HepG2 (cell line): ENCODE data around the gene CNPPD1. TPM values are rescaled to one million over a fixed set of nuclear protein-coding genes. Genes with fewer than 3 reads are reported as not detected.

Source experiments
- ELF3 ChIP-seq: IDR thresholded peaks from 2 replicates; pipeline ENCODE4 v1.6.1; 2016; ENCODE audit warnings: missing genetic modification reagents, missing compliant biosample characterization
- FOXM1 ChIP-seq: sonication (generic); formaldehyde crosslinking; IDR thresholded peaks from 2 replicates; pipeline ENCODE4 v1.5.0; 2020; ENCODE audit warnings: missing genetic modification reagents
- GATAD2A ChIP-seq: IDR thresholded peaks from 2 replicates; pipeline ENCODE4 v1.6.1; 2016
- MATR3 ChIP-seq: sonication (generic); formaldehyde crosslinking; IDR thresholded peaks from 2 replicates; pipeline ENCODE4 v1.4.0; 2020; ENCODE audit warnings: missing genetic modification reagents
- NCOA2 ChIP-seq: sonication (generic); formaldehyde crosslinking; IDR thresholded peaks from 2 replicates; pipeline ENCODE4 v1.8.0; 2022; ENCODE audit warnings: inconsistent platforms
- NFRKB ChIP-seq: fragments of 450-650 bp; IDR thresholded peaks from 2 replicates; pipeline ENCODE4 v1.6.1; 2017
- PITX1 ChIP-seq: sonication (generic); formaldehyde crosslinking; IDR thresholded peaks from 2 replicates; pipeline ENCODE4 v1.5.1; 2020; ENCODE audit warnings: mild to moderate bottlenecking, missing genetic modification reagents
- SAP130 ChIP-seq: IDR thresholded peaks from 2 replicates; pipeline ENCODE4 v1.6.1; 2016; ENCODE audit warnings: low read depth
- TBX3 ChIP-seq: fragments of 450-650 bp; IDR thresholded peaks from 2 replicates; pipeline ENCODE4 v1.6.1; 2017; ENCODE audit warnings: antibody characterized with exemption, mild to moderate bottlenecking, inconsistent platforms, borderline replicate concordance
- ZNF354B ChIP-seq: sonication (generic); formaldehyde crosslinking; IDR thresholded peaks from 2 replicates; pipeline ENCODE4 v1.8.0; 2022; ENCODE audit warnings: mild to moderate bottlenecking, missing genetic modification reagents
- ZNF788 ChIP-seq: sonication (generic); formaldehyde crosslinking; IDR thresholded peaks from 2 replicates; pipeline ENCODE4 v1.5.0; 2020; ENCODE audit warnings: mild to moderate bottlenecking, missing genetic modification reagents, borderline replicate concordance
- ZNF841 ChIP-seq: sonication (generic); formaldehyde crosslinking; IDR thresholded peaks from 2 replicates; pipeline ENCODE4 v1.8.1; 2023; ENCODE audit warnings: missing genetic modification reagents, borderline replicate concordance
- ZSCAN21 ChIP-seq: sonication (generic); formaldehyde crosslinking; IDR thresholded peaks from 2 replicates; pipeline ENCODE4 v1.8.0; 2022; ENCODE audit warnings: mild to moderate bottlenecking, missing genetic modification reagents, moderate library complexity, borderline replicate concordance
- ZSCAN31 ChIP-seq: sonication (generic); formaldehyde crosslinking; IDR thresholded peaks from 2 replicates; pipeline ENCODE4 v1.5.0; 2020; ENCODE audit warnings: low read depth, mild to moderate bottlenecking, missing genetic modification reagents
- ZSCAN9 ChIP-seq: IDR thresholded peaks from 2 replicates; pipeline ENCODE4 v1.6.1; 2016; ENCODE audit warnings: borderline replicate concordance
- polyA plus RNA-seq, 8 experiments: library from polyadenylated mRNA; depleted of rRNA in 3 of 8; stranded (reverse) in 7 of 8; unstranded in 1 of 8; fragments of >200 nt; fragmentation: Illumina TruSeq in 4 of 8; extraction: Trizol in 4 of 8; gene quantifications; 2 replicates each; pipeline versions ENCODE4 v1.2.1 to v1.2.3, GENCODE V29; 2011 to 2016; ENCODE audit warnings: low read depth in 4 of 8, missing spikeins in 1 of 8, mixed read lengths in 1 of 8; ENCODE audit not compliant: insufficient read depth in 1 of 8
- total RNA-seq, 5 experiments: library from RNA; depleted of rRNA; stranded (reverse); fragments of >200 nt; fragmentation: Illumina TruSeq; extraction: Trizol; gene quantifications; 2 replicates each; pipeline ENCODE4 v1.2.3, GENCODE V29; 2016; ENCODE audit warnings: low read depth in 1 of 5
- TF ChIP-seq, protein P1 (sequence below): sonication (generic); formaldehyde crosslinking; IDR thresholded peaks from 2 replicates; pipeline ENCODE4 v1.4.0; 2020; ENCODE audit warnings: missing genetic modification reagents
- TF ChIP-seq, protein P2 (sequence below): sonication (generic); formaldehyde crosslinking; IDR thresholded peaks from 2 replicates; pipeline ENCODE4 v1.5.0; 2020; ENCODE audit warnings: mild to moderate bottlenecking, missing genetic modification reagents, borderline replicate concordance
- TF ChIP-seq, protein P3 (sequence below), 2 experiments: fragments of 450-650 bp in 1 of 2; sonication (generic) in 1 of 2; formaldehyde crosslinking; IDR thresholded peaks; 2 replicates each; pipeline versions ENCODE4 v1.5.0 to v1.8.0; 2020 to 2022; ENCODE audit warnings: mild to moderate bottlenecking in 1 of 2, missing genetic modification reagents in 1 of 2
- TF ChIP-seq, protein P4 (sequence below): sonication (generic); formaldehyde crosslinking; IDR thresholded peaks from 2 replicates; pipeline ENCODE4 v1.9.0; 2021; ENCODE audit warnings: missing genetic modification reagents, borderline replicate concordance
- TF ChIP-seq, protein P5 (sequence below): sonication (generic); formaldehyde crosslinking; IDR thresholded peaks from 2 replicates; pipeline ENCODE4 v1.4.0; 2020; ENCODE audit warnings: missing genetic modification reagents
- TF ChIP-seq, protein P6 (sequence below): IDR thresholded peaks from 2 replicates; pipeline ENCODE4 v1.6.1; 2016; ENCODE audit warnings: missing genetic modification reagents, missing compliant biosample characterization

Gene CNPPD1
- total and polyA plus RNA-seq, 2 of the 13 experiments (the other 11 are each of a cell fraction or from before 2014, with no cell fraction given) = 35.5 to 49.4 TPM

DNA sequence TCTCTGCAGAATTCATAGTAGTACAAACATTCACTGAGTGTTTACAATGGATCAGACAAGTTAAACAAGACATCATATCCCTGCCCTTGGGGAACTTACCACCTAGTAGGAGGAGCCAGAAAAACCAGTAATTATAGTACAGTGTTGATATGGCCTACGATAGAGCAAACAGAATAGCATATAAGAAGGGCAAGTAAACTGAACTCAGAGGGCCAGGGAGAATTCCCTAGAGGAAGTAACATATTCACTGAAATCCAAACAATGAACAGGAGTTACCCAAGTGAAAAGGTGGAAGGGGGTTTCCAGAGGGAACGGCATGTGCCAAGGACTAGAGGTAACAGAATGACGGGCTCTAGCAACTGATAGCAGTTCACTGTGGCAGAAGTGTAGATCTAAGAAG is 50.2 kb downstream of the CNPPD1 start (continued):
- TF ChIP-seq, protein P1, sequence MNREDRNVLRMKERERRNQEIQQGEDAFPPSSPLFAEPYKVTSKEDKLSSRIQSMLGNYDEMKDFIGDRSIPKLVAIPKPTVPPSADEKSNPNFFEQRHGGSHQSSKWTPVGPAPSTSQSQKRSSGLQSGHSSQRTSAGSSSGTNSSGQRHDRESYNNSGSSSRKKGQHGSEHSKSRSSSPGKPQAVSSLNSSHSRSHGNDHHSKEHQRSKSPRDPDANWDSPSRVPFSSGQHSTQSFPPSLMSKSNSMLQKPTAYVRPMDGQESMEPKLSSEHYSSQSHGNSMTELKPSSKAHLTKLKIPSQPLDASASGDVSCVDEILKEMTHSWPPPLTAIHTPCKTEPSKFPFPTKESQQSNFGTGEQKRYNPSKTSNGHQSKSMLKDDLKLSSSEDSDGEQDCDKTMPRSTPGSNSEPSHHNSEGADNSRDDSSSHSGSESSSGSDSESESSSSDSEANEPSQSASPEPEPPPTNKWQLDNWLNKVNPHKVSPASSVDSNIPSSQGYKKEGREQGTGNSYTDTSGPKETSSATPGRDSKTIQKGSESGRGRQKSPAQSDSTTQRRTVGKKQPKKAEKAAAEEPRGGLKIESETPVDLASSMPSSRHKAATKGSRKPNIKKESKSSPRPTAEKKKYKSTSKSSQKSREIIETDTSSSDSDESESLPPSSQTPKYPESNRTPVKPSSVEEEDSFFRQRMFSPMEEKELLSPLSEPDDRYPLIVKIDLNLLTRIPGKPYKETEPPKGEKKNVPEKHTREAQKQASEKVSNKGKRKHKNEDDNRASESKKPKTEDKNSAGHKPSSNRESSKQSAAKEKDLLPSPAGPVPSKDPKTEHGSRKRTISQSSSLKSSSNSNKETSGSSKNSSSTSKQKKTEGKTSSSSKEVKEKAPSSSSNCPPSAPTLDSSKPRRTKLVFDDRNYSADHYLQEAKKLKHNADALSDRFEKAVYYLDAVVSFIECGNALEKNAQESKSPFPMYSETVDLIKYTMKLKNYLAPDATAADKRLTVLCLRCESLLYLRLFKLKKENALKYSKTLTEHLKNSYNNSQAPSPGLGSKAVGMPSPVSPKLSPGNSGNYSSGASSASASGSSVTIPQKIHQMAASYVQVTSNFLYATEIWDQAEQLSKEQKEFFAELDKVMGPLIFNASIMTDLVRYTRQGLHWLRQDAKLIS = no peak
- TF ChIP-seq GATAD2A (CRISPR knock-in tag) = peak; percentile 57; the same call in 1 of the 2 replicates
- TF ChIP-seq, protein P2, sequence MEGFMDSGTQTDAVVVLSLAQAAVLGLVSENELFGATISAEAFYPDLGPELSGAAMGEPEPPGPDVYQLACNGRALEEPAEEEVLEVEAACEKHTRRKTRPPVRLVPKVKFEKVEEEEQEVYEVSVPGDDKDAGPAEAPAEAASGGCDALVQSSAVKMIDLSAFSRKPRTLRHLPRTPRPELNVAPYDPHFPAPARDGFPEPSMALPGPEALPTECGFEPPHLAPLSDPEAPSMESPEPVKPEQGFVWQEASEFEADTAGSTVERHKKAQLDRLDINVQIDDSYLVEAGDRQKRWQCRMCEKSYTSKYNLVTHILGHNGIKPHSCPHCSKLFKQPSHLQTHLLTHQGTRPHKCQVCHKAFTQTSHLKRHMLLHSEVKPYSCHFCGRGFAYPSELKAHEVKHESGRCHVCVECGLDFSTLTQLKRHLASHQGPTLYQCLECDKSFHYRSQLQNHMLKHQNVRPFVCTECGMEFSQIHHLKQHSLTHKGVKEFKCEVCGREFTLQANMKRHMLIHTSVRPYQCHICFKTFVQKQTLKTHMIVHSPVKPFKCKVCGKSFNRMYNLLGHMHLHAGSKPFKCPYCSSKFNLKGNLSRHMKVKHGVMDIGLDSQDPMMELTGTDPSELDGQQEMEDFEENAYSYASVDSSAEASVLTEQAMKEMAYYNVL (CRISPR knock-in tag) = no peak
- TF ChIP-seq, protein P3, sequence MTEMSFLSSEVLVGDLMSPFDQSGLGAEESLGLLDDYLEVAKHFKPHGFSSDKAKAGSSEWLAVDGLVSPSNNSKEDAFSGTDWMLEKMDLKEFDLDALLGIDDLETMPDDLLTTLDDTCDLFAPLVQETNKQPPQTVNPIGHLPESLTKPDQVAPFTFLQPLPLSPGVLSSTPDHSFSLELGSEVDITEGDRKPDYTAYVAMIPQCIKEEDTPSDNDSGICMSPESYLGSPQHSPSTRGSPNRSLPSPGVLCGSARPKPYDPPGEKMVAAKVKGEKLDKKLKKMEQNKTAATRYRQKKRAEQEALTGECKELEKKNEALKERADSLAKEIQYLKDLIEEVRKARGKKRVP (CRISPR knock-in tag; IDR thresholded peaks at IDR 0.05) = no peak
- TF ChIP-seq, protein P4, sequence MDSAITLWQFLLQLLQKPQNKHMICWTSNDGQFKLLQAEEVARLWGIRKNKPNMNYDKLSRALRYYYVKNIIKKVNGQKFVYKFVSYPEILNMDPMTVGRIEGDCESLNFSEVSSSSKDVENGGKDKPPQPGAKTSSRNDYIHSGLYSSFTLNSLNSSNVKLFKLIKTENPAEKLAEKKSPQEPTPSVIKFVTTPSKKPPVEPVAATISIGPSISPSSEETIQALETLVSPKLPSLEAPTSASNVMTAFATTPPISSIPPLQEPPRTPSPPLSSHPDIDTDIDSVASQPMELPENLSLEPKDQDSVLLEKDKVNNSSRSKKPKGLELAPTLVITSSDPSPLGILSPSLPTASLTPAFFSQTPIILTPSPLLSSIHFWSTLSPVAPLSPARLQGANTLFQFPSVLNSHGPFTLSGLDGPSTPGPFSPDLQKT (CRISPR knock-in tag) = no peak
- TF ChIP-seq NCOA2 (CRISPR knock-in tag) = peak; percentile 29; the same call in 1 of the 2 replicates
- no peak for TF ChIP-seq FOXM1 (CRISPR knock-in tag)
- no peak for TF ChIP-seq ZSCAN9 (CRISPR knock-in tag)
- TF ChIP-seq SAP130 (CRISPR knock-in tag) = peak; percentile 57
- TF ChIP-seq MATR3 (CRISPR knock-in tag) = no peak
- TF ChIP-seq ZSCAN21 (CRISPR knock-in tag) = no peak
- TF ChIP-seq PITX1 (CRISPR knock-in tag) = peak; percentile 84
- TF ChIP-seq ZNF841 (CRISPR knock-in tag) = no peak
- peak; percentile 68 for TF ChIP-seq ELF3 (CRISPR knock-in tag)
- TF ChIP-seq TBX3 = peak; percentile 79; the same call in 1 of the 2 replicates
- TF ChIP-seq, protein P5, sequence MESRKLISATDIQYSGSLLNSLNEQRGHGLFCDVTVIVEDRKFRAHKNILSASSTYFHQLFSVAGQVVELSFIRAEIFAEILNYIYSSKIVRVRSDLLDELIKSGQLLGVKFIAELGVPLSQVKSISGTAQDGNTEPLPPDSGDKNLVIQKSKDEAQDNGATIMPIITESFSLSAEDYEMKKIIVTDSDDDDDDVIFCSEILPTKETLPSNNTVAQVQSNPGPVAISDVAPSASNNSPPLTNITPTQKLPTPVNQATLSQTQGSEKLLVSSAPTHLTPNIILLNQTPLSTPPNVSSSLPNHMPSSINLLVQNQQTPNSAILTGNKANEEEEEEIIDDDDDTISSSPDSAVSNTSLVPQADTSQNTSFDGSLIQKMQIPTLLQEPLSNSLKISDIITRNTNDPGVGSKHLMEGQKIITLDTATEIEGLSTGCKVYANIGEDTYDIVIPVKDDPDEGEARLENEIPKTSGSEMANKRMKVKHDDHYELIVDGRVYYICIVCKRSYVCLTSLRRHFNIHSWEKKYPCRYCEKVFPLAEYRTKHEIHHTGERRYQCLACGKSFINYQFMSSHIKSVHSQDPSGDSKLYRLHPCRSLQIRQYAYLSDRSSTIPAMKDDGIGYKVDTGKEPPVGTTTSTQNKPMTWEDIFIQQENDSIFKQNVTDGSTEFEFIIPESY (CRISPR knock-in tag) = no peak
- TF ChIP-seq NFRKB = no peak
- no peak for TF ChIP-seq ZNF788 (CRISPR knock-in tag)
- no peak for TF ChIP-seq ZSCAN31
- TF ChIP-seq ZNF354B (CRISPR knock-in tag) = no peak
- TF ChIP-seq, protein P6, sequence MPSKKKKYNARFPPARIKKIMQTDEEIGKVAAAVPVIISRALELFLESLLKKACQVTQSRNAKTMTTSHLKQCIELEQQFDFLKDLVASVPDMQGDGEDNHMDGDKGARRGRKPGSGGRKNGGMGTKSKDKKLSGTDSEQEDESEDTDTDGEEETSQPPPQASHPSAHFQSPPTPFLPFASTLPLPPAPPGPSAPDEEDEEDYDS = no peak
